Measurements from ENCODE around the gene SLC24A3. TPM values are rescaled to one million over a fixed set of nuclear protein-coding genes. Genes with fewer than 3 reads are reported as not detected.

The SLC24A3 gene
- total RNA-seq, 1 donor from 2014 or later: 17.8 TPM

DNA sequence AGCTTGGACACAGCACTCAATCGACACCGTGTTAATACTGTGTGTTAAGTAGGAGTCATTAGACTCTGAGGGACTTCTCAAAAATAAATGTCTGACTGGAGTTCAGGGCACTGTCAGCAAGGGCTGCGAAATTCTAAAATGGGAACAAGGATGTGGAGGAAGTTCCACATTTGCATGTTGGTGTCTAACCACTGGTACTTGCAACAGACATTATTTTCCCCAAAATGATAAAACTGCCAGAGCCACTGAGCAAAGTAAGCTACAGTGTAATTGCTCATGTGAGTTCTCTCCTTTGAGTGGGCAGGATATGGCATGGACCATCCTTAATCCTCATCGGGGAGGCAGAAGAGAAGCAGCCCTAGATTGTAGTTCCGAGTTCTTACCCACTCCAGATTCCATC, 215.9 kb downstream of the SLC24A3 start:
- no peak for DNase-seq

GRCh38 chr20:19429538-19429937, 217.1 kb downstream of the SLC24A3 start:
- DNase-seq: no peak

- DNase-seq: no peak
These were observed 218.3 kb downstream of the SLC24A3 start for GRCh38 chr20:19430641-19431315.

DNA sequence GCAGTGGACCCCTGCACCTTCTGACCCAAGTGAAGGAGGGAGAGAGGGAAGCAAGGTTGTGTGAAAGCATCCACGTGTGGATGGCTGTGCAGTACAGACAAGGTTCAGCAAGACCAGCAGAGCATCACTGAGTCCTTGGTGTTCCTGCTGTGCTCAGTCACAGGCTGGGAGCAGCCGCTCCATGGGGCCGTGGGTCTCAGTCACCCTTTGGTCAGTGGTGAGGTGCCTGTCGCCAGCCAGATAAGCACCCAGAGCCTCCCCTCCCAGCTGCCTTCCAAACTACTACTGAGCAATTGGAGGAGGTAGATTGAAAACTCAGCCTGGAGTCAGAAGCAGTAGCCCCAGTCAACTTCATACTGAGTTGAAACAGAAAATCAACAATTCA, 218.9 kb downstream of the SLC24A3 start:
- no peak for DNase-seq

- no peak for DNase-seq
These were observed 219.5 kb downstream of the SLC24A3 start for GRCh38 chr20:19431906-19432305.

DNA sequence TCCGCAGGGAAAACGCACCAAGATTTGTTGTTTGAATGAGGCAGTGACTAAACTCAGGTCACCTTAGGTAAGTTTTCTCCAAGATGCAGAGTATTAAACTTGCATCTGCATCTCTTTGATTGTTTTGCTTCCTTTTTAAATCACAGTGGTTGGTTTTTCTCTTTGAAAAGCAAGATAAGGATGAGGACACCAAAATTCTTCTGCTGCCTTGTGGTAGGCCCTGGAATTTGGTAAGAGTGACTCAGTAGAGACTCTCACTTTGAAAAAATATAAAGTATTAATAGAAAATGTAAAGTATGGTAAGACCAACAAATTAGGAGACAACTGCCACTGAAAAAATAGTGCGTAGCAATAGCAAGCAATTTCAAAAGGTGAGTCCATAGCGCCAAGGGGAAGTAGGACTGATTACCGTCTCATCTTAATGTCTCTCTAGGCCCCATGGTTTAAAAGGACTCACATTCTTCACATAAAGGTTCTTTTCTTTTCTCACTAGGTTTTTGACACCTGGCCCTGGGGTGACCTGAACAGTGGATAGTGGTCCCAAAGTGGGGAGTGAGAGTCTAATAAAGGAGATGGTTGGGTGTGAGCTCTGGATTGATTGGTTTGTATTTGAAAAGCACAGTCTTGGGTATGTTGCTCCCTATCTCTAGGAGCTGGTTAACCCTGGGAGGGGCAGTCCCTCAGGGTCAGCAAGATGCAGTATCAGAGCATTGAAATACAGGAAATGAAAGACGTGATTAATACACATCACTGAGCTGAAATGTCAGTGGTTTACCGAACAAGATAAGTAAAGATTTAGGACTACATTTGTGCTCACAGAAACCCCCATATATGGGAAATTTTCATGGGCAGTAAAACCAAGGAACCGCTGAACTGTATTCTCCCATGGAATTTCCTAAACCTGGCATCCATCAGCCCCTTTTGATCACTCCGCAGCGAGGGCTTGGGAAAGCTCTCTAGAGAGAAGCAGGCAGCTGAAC, 221.2 kb downstream of the SLC24A3 start:
- no peak for DNase-seq

GRCh38 chr20:19435316-19435715, 222.9 kb downstream of the SLC24A3 start:
- DNase-seq: no peak

DNA sequence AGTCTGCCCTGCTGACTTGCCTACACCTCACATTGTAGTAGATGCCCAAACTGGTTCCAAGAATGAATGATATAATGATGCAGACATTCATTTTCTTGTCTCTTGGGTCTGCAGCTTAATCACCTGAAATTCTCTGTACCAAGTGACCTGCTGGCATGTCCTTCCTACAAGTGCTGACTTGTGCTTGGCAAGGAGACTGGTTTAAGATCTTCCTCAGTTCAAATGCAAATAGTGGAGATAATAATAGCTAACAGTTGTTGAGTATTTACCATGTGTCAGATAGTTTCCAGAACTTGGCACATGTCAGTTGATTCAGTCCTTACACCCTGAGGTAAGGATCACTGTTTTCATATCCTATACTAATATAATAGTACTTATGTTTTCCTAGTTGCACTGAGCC, 223.4 kb downstream of the SLC24A3 start:
- DNase-seq: no peak

DNA sequence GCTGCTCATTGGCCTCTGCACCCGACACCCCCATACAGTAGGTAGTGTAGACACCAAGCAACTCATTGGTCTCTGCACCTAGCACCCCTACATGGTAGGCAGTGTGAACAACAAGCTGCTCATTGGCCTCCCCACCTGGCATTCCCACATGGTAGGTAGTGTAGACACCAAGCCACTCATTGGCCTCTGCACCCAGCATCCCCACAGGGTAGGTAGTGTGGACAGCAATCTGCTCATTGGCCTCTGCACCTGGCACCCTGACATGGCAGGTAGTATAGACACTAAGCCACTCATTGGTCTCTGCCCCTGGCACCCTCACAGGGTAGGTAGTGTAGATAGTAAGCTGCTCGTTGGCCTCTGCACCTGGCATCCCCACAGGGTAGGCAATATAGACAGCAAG, 226.0 kb downstream of the SLC24A3 start:
- DNase-seq: no peak

- DNase-seq: no peak
These were observed 228.5 kb downstream of the SLC24A3 start for GRCh38 chr20:19440660-19441527.

DNA sequence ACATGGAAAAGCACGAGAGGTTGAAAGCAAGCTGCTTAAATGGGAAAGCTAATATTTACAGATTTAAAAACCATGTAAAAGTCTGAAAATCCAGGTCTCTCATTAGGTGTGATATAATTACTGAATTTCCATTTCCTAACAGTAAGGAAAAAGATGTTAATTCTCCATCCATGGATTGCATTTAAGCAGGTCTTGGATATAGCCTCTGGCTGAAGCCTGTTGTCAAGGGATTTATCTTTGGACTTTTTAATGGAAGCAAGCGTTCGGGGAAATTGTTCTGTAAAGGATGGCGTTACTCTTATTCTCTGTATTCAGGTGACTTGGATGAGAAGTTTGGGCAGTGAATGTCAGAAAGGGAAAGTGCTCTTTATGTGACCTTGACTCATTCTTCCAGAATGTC, 233.8 kb downstream of the SLC24A3 start:
- no peak for DNase-seq

- DNase-seq: no peak
These were observed 236.2 kb downstream of the SLC24A3 start for GRCh38 chr20:19448632-19449031.

- no peak for DNase-seq
These were observed 236.6 kb downstream of the SLC24A3 start for GRCh38 chr20:19449051-19449450.

- DNase-seq: no peak
These were observed 238.9 kb downstream of the SLC24A3 start for GRCh38 chr20:19451231-19451922.

GRCh38 chr20:19451923-19452295, 239.5 kb downstream of the SLC24A3 start:
- DNase-seq: no peak

- DNase-seq: no peak
These were observed 241.0 kb downstream of the SLC24A3 start for GRCh38 chr20:19453410-19453809.

DNA sequence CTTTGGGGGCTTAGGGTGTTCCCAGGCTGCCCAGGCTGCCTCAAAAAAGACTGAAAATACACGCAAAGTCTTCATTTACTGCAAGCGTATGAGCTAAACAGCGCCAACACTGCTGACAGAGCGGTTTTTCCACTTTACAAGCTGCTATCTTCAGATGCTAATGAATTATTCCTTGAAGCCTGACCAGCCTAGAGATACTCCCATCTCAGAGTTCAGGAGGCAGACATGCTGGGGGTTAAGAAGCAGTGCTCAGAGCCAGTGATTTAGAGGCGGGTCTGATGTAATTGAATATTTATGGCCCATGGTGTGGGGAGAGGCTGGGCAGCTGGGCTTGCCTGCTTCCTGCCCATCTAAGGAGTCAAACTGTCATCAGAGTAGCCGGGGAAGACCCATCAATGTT, 241.4 kb downstream of the SLC24A3 start:
- DNase-seq: no peak

DNA sequence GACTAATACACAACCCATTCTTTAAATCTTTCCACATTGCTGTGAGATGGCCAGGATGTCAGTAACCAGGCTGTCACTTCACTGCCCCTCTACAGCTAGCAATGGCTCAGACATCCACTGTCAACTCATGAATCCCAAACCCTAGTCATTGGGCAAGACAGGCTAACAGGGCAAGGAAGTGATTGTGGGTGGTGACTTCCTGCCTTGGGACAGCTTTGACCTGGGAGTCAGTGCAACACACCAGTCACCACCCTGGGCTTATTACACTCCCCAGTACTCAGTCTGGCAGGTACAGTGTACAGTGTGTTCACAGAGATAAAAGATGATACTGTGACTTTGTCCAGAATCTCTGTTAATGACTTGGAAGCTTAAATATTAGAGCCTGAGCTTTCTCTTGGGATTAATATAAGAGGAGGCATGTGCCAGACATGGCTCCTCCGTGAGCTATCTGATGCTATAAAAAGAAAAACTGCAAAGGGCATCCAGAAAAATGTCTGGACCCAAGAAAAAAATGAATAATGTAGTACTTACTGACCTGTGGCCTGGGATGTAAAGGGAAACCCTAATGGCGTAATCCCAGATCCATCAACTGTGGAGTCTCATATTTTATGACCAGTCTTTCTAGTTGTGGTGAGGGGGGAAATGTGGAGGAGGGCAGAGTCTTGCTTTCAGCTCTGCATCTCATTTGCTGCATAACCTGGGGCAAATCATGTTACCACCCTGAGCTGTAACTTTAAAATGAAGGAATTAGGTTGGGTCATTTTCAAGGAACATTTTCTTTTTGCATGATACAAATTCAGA, 244.4 kb downstream of the SLC24A3 start:
- no peak for DNase-seq

- DNase-seq: no peak
These were observed 245.2 kb downstream of the SLC24A3 start for GRCh38 chr20:19457611-19458010.

- DNase-seq: no peak
These were observed 247.9 kb downstream of the SLC24A3 start for GRCh38 chr20:19460386-19460785.

GRCh38 chr20:19462491-19462890, 250.0 kb downstream of the SLC24A3 start:
- DNase-seq: no peak
